HG03066 (cell line): ENCODE data around the gene PIAS1.
"Not testable (repeated sequence)": the region's sequence is repeated elsewhere in the genome, so short reads cannot be mapped to it uniquely, and the experiment has no call there.

Experiments used
- ATAC-seq: cut with Tn5 transposase; IDR thresholded peaks from one replicate; pipeline ENCODE4 v1.9.1; 2021; ENCODE audit warnings: low read depth; ENCODE audit not compliant: unreplicated experiment

PIAS1 gene

GRCh38 chr15:68200016-68200861 is 146.1 kb downstream of the PIAS1 start:
- ATAC-seq, result no peak

- ATAC-seq, result no peak
Measured at GRCh38 chr15:68201153-68201878, 147.2 kb downstream of the PIAS1 start.

GRCh38 chr15:68201879-68202261 is 147.8 kb downstream of the PIAS1 start:
- ATAC-seq, result no peak

- not testable (repeated sequence) for ATAC-seq
Measured at GRCh38 chr15:68202994-68203393, 148.9 kb downstream of the PIAS1 start.

GRCh38 chr15:68203486-68203885 is 149.4 kb downstream of the PIAS1 start:
- ATAC-seq, result no peak

- ATAC-seq, result no peak
Measured at GRCh38 chr15:68203956-68204355, 149.8 kb downstream of the PIAS1 start.

- ATAC-seq, result no peak
Measured at GRCh38 chr15:68204361-68204760, 150.2 kb downstream of the PIAS1 start.

- ATAC-seq, result no peak
Measured at GRCh38 chr15:68204776-68205557, 150.9 kb downstream of the PIAS1 start, which contains the start of gene CALML4. CALML4 (minus strand) TSS chr15:68205332; CDS start chr15:68205247, 85 bp downstream.

- no peak for ATAC-seq
Measured at GRCh38 chr15:68205558-68205944, 151.4 kb downstream of the PIAS1 start.

GRCh38 chr15:68205954-68206539 is 151.9 kb downstream of the PIAS1 start:
- ATAC-seq, result no peak

- ATAC-seq, result no peak
Measured at GRCh38 chr15:68206711-68207151, 152.6 kb downstream of the PIAS1 start.

- ATAC-seq, result no peak
Measured at GRCh38 chr15:68207176-68207935, 153.2 kb downstream of the PIAS1 start.

GRCh38 chr15:68208136-68208535 is 154.0 kb downstream of the PIAS1 start:
- ATAC-seq, result no peak

GRCh38 chr15:68208636-68209240 is 154.6 kb downstream of the PIAS1 start:
- ATAC-seq, result no peak

GRCh38 chr15:68209272-68209671 is 155.2 kb downstream of the PIAS1 start:
- ATAC-seq, result no peak

GRCh38 chr15:68209735-68210408 is 155.8 kb downstream of the PIAS1 start:
- ATAC-seq, result peak; percentile 57

GRCh38 chr15:68210409-68210756 is 156.3 kb downstream of the PIAS1 start:
- no peak for ATAC-seq

GRCh38 chr15:68210821-68211655 is 156.9 kb downstream of the PIAS1 start:
- ATAC-seq, result no peak
